HG02588 (cell line): ENCODE measurements around the gene GDPD5.

Experiments used
- ATAC-seq: cut with Tn5 transposase; IDR thresholded peaks from one replicate; pipeline ENCODE4 v1.9.1; 2021; ENCODE audit warnings: mild to moderate bottlenecking, moderate library complexity; ENCODE audit not compliant: unreplicated experiment

GDPD5 gene

DNA sequence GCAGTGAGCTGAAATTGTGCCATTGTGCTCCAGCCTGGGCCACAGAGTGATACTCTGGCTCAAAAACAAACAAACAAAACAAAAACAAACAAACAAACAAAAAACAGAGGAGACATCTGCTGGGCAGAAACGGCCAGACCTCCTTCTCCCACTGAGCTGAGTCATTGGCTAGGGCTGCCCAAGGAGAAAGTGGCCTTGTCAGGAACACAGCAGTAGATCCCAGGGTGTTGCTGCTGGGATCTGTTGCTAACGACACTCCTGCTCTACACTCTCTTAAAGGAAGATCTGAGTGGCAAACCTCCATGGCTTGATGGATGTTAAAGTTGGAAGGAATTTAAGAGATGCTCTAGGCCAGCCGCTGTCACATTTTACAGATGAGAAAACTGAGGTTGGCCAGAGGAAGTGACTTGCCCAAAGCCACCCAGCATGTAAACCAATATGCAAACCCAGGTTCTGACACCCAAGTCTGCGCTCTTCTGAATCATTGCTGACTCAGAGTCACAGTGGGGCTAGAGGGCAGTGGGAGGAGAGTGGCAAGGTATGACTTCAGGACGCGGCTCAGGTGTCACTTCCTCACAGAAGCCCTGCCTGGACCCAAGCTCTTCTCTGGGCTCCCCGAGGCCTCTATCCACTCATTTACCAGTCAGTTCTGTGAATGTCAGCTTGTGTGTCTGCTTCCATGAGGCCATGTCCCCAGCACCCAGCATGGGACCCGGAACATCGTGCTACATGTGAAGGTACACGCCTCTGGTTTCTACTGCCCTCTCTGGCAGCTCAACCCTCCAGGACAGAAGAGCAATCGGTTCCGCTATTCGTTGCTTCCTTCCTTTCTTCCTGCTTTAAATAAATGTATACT is 11.3 kb upstream of the GDPD5 start:
- peak; percentile 58 for ATAC-seq

DNA sequence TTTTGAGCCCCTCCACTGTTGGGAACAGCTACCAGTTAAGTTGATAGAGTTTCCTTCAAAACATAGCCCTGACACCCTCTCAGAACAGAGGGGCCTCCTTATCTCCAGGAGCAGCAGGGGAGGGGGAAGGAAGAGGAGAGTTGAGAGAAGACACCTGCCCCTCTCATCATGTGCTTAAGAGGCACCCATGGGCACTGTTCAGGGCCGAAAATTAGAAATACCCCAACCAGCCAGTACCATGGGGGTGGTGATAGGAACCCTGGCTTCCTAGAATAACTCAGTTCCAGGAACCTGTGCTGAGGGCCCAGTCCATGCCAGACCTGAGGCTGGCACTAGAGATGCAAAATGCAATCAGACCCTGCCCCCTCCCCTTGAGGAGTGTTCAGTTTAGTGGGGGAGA is 9.3 kb upstream of the GDPD5 start:
- ATAC-seq = no peak

DNA sequence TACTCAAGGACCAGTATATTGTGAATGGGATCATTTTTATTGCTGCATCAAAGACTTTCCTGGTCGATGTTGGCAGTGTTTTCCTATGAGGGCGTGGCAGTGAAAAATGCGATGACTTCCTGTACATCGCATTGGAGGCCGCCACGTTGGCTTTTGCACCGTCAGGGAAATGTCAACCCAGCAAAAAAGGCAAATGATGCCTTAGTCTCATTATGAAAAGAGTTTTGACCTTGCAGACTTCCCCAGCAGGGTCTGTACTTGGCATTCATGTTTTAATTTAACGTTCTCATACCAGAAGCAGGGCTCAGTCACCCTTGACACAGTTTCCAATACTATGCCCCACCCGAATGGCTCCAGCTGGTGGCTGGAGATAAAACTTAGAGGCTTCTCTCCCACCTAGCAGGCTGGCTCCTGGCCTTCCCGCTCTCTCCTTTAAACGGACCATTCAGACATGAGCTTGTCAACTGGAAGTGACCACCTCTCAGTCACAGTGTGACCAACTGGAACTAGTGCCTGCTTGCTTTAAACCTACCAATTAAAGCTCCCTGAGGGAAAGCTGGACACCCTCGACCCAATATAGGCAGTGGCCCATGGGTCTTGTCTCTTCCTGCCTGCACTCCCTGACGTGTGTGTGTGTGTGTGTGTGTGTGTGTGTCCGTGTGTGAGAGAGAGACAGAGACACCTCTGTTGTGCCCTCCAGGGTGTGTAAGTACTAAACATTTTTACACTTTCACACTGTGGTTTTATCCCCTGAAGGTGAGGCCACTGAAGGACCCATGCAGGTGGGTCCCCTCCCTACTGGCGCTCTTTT is 8.7 kb upstream of the GDPD5 start:
- no peak for ATAC-seq

DNA sequence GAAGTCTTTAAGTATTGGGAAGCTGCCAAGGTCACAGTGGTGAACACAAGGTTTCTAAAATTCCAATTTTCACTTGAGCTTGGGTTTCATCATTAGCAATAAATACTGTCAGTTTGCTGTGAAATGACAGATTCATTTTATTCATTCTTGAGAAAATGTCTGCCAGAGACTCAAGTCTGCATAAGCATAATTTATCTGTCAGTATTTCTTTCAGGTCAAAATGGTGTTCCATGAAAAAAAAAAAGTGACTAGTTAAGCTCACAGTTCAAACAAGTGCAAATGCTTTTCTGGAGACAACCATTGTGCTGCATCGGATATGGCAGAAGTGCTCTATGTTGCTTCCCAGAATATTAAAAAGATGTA is 8.1 kb upstream of the GDPD5 start:
- no peak for ATAC-seq

DNA sequence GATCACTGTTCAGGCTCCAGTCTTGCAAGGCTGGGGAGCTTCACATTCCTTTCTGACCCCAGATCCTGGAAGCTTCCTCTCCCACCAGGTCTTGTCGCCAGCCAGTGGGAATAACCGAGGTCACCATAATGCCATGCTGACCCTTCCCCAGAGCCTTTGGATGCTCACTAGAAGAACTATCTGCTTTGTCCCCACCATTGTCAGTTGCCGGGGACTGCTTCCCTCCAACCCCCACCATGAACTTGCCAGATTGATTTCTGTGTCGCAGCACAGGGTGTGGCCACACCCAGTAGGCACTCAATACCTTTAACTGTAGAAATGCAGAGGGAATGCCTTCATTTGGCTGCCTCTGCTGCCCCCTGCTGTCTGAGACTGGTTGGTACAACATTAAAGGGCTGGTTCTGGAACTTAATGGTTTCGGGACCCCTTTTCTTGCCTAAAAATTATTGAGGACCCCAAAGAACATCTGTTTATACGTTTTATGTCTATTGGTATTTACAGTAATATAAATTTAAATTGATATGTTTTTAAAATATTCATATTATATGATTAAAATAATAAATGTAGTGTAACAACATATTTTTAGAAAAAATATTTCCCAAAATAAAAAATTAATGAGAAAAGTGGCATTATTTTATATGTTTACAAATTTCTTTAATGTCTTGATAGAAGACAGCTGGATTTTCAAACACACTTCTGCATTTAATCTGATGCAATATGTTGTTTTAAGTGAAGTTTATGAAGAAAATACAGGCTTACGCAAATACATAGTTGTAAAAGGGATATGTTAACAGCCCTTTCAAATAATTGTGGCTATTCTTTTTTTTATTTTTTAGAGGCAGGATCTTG is 6.7 kb upstream of the GDPD5 start:
- ATAC-seq = no peak

DNA sequence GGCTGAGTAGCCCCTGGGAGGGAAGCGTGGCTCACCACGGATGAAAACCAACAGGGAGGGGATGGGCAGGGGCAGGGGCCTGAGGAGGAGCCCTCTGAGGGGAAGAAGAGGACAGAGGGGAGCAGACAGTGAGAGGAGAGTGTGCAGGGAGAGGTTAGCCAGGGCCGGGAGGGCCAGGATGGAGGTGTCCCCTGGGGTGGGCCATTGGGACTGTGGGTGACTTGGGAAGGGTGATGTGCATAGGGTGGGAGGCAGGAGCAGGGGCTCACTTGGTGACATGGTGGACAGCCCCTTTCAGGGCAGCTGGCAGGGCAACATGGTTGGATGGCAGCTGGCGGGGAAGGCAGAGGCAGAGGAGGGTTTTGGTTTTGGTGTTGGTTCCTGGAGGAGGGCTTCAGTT is 5.6 kb upstream of the GDPD5 start:
- no peak for ATAC-seq

DNA sequence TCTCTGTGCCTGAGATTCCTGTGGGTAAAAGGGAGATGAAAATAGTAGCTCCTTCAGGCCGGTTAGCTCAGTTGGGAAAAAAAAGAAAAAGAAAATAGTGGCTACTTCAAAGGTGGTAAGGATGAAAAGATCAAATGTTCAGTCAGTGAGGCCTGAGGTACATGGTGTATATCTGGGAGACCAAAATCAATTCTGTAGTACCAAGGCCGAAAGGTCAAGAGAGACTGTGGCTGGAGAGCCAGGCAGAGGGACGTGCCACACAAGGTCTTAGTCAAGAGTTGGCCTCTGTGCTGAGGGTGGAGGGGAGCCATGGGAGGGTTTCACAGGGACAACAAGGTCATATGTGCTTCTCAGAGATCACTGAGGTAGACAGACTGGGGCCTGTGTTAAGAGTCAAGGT is 4.8 kb upstream of the GDPD5 start:
- ATAC-seq = no peak

DNA sequence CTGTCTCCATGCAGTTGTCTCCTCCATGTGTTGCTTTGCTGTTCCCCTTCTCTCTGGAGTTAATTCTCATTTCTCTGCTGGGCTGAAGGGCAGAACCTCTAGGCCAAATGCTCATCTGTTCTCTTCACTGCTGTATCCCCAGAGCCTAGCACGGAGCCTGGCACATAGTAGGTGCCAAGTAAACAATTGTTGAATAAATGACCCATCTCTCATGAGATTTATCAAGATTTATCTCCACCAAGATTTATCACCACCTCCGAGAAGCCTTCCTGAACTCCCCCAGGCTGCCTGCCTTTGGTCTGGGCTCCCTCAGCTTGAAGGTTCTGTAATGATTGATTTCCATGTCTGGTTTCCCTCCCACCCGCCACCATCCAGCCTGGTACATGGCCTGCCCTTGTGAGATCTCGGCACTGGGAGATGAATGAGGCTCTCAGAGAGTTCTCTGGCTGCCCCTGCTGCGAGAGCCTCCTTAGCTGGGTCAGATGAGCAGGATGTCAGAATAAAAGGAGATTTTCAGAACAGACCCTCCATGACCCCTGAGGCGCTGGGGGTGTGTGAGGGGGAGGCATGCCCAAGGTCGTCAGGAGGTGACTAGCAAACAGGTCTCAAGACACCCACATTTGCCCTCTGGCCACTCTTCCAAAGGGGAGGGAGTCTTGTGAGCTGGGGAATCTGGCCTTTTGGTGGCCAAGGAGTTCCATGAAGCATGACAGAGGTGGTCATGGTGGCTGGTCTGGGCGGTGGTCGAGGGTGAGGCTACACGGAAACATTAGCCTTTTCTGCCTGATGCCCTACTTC is 2.4 kb upstream of the GDPD5 start:
- ATAC-seq = no peak

DNA sequence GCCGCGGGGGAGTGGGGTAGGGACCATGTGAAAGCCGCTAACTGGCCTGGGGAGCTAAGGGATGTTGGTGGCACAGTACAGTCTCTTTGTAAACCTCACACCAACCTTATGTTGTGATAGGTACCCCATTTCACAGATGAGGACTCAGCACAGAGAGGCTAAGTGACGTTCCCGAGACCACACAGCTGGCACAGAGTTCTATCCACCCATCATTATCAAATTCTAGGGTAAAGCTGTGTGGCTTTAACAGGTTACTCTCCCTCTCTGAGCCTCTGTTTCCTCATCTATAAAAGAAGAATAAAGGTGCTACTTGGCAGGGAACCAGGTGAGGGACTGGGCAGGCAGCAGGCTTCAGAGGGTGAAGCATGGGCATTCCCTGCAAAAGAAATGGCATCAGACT is 1.4 kb upstream of the GDPD5 start:
- ATAC-seq = no peak

DNA sequence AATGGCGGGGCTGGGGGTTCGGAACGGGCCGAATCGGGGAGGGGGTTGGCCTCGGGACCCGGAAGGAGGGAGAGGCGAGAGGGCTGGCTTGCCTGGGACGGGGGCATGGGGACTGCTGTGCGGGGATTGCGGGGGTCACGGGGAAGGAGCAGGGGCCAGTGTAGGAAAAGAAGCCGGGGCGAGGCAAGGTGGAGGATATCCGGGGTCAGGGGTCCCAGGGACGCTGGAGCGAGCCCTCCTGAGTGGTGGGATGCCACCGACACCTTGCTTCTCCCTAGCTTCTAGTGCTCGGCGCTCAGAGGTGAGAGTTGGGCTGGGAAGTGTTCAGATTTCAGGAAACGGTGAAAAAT is 426 bp upstream of the GDPD5 start:
- no peak for ATAC-seq

DNA sequence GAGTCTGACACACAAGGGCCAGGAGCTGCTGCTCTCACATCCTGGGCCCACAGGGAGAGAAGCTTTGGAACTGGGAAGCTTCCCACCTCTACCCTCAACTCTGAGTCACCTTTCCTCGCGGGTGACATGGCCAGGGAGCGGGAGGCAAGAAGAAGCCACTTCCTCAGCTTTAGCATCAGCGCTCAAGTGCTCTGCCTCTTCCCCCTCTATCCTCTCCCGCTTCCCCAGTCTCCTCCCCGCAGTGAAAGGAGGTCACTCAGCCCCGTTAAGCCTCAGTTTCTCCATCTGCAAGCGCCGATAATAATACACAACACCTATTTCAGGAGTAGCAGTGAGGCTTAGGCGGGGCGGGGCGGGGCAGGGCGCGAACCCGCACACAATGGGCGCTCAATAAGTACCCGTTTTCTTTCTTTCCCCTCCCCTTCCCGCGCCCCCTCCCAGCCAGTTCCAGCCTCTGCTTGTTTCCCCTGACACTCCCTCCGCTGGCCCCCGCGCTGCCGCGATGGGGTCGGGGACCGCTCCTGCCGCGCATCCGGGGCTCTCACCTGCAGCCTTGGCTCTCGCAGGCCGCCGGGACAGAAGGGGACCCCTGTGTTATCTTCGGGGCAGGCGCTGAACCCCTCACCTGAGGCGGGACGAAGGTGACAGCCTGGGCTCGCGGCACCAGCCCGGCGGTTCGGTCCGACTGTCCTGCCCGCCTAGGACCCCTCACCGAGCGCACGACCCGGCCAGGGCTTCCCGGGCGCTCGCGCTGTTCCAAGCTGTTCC is 892 bp downstream of the GDPD5 start:
- ATAC-seq = no peak

DNA sequence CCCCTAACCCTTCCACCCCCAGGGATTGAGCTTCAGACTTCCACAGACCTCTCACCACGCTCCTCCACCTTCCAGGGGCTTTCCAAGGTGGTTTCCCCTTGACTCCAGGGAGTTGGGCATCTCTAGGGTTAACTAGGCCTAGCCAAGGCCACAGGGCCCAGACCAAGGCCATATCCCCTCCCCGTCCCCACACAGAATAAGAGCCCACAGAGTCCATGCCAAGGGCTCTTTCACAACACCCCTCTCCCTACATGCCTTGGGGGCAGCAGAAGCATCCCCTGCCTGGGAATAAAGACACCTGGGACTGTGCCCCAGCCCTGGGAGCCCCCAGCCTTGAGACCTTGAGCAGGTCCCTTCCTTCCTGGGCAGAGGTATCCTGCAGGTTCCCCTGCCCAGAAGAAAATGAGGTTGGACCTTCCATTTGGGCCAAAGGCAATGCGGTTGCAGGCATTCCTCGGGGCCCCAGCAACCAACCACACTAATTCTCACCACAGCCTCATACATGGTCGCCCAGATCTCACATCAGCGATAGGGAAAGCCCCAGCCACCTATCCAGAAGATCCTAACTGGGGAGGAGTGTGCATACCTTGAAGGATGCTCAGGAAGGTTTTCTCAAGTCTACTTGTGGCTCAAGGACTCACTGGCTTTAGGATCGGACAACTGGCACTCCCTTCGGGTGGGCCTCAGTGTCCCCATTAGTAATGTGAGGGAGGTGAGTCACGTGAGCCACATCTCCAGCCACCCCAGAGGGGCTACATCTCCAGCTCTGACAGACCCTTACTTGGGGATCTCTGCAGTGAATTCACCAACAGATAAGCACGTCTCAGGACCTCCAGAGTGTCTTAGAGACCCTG is 1.7 kb downstream of the GDPD5 start:
- no peak for ATAC-seq

DNA sequence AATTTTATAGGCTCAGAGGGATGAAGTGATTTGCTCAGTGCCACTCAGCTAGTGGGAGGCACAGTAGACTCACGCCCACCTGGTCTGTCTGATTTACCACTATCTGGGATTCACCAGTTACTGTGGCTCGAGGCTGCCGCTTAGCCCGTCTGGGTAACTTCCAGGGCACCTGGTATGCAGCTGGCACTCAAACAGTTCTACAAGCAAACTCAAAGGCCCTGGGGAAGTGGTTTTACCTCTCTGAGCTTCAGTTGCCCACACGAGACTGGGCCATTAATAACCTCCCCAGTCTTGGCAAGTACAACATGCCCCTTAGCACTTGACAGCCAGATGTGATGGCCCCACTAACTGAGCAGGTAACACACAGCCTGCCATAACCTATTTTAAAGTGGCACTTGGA is 2.6 kb downstream of the GDPD5 start:
- no peak for ATAC-seq

DNA sequence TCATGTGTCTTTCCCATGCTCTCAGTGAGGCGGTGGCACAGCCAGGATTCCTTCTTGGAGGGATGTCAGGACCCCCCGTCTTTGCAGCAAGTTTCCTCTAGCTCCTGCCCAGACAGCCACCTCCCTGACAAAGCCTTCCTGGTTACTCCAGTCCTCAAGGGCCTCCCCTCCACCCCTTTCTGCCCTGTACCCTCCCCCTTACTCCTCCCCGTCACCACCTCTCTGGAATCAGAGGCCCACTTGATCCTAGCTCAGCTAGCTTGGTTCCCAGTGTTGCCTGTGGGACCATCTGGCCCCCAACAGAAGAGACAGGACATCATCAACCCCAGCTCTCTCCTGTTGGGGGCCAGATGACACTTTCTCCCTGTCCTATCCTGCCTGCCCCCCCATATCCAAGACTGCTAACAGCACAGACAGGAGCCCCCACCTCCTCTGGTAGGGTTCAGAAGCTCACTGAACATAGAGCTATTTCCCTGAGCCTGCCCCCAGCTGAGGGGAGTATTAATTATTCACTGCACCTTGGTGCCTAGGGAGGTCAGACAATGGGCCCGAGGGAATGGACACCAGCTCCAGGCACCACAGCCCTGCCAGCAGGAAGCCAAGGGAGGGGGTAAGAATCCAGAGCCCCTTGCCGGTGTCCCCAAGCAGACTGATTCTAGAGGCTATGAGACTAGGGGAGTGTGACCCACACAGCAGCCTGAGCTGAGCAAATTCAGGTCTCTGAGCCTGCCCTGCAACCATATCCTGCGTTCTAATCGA is 3.3 kb downstream of the GDPD5 start:
- ATAC-seq = no peak

DNA sequence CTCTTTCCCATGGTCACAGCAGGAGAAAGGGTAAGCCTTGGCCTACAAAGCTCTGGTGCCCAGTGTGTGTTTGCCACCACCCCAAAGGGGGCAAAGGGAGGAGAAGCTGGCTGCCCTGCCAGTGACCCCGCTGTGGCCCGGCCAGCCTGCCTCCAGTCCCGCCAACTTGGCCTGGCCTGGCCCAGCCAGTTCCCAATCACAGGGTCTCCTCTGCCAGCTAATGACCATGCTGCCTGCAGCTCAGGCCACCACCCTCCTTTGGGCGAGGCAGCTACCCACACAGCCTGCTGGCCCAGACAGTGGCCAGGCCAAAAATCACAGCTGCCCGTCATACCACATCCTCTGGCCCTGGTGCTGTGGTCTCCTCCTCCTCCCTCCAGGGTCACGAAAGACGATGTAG is 5.1 kb downstream of the GDPD5 start:
- ATAC-seq = no peak

DNA sequence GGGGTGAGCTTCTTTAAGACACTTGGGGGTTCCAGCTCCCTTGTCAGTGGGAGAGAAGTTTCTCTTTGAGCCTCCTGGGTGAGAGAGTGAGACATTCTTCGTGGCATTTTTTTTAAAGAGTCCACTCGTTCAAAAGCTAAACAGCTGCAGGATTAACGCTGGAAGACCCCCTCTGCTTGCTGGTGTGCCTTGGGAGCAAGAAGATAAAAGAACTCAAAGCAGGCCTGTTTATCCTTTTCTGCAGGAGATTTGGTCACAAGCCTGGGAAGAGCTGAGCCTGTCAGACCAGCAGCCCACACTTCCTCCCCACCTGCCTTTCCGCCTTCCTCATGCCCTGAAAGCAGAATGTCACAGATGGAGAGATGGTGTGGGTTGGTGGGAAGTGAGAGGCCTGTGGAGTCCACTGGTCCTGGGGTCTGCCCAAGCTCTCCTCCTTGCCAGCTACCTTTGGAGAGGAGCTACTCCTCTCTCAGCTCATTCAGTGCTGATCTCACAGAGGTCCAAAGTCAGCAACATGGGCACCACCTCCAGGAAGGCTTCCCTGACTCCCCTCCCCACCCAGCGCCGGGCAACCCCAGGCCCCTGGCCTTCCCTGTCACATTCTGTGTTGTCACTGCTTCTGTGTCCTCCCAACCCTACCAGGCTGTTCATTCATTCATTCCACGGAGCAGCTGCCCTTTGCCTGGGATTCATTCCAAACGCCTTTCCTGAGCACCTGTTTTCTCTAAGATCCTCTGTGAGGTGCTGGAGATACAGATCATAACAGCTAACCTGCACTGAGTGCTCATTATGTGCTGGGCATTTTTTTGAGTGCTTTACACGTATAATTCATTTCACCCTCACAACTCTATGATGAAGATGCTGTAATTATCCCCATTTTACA is 6.7 kb downstream of the GDPD5 start:
- no peak for ATAC-seq

DNA sequence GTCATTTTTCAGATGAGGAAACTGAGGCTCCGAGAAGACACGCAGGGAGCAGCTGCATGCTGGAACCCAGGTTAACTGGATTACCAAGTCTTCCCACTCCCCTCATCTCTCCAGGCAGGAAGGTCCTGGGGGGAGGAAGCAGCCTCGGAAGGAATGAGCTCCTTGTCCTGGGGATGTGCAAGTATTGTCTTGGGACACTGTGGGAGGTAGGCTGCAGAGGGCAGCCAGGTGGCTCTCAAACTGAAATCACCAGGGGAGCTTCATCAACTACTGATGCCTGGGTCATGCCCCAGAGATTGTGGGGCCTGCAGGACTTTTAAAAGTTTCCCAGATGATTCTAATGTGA is 7.6 kb downstream of the GDPD5 start:
- ATAC-seq = no peak

DNA sequence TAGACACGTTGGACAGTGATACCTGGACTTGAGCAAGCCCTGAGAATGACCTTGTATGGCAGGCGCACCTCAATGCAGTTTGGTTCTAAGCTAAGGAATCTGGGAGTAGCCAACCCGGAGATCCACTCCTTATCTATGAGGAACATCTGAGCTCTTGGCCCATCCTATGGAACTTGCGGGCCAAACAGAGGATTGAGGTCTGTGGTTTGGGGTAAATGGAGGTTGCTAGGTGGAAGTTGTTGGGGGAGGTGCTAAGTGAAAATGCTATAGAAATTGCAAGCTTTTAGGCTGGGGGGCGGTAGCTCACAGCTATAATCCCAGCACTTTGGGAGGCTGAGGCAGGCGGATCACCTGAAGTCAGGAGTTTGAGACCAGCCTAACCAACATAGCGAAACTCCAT is 8.9 kb downstream of the GDPD5 start:
- ATAC-seq = no peak
